Measurements from ENCODE around the gene PLXND1.

PLXND1 gene

DNA sequence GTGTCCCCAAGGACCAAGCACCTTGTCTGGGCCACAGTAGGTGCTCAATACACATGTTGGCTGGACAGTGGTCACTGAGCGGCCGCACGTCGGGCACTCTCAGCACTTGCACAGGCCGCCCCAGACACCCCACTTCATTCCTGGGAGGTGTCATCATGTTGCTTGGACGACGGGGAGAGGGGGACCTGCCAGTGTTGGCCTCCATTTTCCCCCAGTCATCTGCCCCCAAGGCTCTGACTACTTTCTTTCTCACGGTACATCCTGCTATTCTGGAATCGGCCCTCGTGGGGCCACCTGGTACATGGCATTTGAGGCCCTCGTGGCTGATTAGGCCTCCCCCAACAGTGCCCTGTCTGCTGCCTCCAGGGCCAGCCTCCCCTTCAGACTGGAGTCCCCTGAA lies 79.2 kb downstream of the PLXND1 start:
- Histone ChIP-seq H3K27ac (no peak overlapping the region), H3K4me3 (no peak overlapping the region)
- TF ChIP-seq, protein P1, sequence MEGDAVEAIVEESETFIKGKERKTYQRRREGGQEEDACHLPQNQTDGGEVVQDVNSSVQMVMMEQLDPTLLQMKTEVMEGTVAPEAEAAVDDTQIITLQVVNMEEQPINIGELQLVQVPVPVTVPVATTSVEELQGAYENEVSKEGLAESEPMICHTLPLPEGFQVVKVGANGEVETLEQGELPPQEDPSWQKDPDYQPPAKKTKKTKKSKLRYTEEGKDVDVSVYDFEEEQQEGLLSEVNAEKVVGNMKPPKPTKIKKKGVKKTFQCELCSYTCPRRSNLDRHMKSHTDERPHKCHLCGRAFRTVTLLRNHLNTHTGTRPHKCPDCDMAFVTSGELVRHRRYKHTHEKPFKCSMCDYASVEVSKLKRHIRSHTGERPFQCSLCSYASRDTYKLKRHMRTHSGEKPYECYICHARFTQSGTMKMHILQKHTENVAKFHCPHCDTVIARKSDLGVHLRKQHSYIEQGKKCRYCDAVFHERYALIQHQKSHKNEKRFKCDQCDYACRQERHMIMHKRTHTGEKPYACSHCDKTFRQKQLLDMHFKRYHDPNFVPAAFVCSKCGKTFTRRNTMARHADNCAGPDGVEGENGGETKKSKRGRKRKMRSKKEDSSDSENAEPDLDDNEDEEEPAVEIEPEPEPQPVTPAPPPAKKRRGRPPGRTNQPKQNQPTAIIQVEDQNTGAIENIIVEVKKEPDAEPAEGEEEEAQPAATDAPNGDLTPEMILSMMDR (IDR thresholded peaks at IDR 0.05) = no peak
- DNase-seq (ENCODE audit: low spot score) = no peak

- DNase-seq (ENCODE audit: low spot score) = no peak
- no peak overlapping the region for H3K4me3 ChIP-seq
- no peak overlapping the region for H3K27ac ChIP-seq
- TF ChIP-seq, protein P1 (IDR thresholded peaks at IDR 0.05) = no peak
These were observed 80.2 kb downstream of the PLXND1 start for GRCh38 chr3:129526121-129526900.

DNA sequence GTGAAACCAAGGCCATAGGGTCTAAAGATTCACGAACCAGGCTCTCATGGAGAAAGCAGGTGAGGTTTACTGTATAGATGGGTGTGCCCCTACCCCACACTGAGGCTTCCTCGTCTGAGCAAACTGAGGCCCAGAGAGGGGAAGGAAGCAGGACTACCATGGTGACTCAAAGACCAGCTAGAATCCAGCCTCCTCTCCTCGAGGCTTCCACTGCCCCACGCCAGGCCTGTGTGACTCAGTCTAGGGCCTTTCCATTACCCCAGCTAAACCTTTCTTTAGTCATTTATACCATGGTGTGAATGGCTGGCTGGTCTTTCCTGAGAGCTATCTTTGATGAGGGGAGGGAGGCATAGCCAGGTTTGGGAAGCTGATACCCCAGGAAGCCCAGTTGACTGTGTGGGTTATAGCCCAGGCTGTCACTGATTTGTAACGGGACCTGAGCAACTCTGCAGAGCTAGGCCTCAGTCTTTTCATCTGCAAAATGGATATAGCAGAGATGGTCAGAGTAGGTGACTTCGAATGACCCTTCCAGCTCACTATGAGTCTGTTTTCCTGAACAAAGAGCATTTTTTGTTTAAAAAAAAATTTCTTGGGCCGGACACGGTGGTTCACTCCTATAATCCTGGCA lies 81.0 kb downstream of the PLXND1 start:
- TF ChIP-seq, protein P1 (IDR thresholded peaks at IDR 0.05) = no peak
- H3K27ac ChIP-seq = no peak overlapping the region
- DNase-seq (ENCODE audit: low spot score) = no peak
- no peak overlapping the region for H3K4me3 ChIP-seq

DNA sequence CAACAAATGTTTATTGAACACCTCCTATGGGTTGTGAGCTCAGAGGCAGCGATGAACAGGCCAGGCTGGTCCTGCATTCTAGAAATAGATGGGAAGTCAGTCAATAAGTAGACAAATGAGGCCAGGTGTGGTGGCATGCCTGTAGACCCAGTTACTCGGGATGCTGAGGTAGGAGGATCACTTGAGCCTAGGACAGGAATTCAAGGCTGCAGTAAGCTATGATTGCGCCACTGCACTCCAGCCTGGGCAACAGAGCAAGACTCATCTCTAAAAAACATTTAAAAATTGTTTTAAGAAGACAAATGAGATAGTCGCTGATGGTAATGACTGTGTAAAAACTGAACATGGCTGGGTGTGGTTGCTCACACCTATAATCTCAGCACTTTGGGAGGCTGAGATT lies 82.4 kb downstream of the PLXND1 start:
- DNase-seq (ENCODE audit: low spot score) = no peak
- TF ChIP-seq, protein P1 (IDR thresholded peaks at IDR 0.05) = no peak
- no peak overlapping the region for H3K4me3 ChIP-seq
- H3K27ac ChIP-seq = no peak overlapping the region

- Histone ChIP-seq H3K4me3 (no peak overlapping the region), H3K27ac (no peak overlapping the region)
- DNase-seq (ENCODE audit: low spot score) = no peak
- TF ChIP-seq, protein P1 (IDR thresholded peaks at IDR 0.05) = no peak
These were observed 83.5 kb downstream of the PLXND1 start for GRCh38 chr3:129522953-129523352.

DNA sequence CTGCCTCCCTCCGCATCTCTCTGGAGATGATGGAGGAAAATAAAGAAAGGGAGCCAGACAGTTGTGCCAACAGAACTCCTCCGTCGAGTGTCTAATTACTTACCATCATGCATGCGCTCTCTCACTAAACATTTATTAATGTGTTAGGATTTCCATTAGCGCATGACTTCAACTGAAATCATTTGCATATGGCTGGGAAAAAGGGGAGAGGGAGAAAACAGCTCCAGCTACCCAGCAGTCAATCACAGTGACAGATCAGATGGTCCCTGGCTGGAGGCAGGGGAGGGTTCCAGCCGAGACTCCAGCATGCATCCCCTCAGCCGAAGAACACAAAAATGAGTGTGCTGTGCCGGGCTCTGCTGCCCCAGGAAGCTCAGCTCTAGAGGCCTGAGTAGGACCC lies 84.9 kb downstream of the PLXND1 start:
- DNase-seq (ENCODE audit: low spot score) = no peak
- no peak overlapping the region for H3K4me3 ChIP-seq

More for the DNA sequence above, 84.9 kb downstream of the PLXND1 start:
- H3K27ac ChIP-seq = no peak overlapping the region
- TF ChIP-seq, protein P1 (IDR thresholded peaks at IDR 0.05) = no peak
